Stimulated activated CD8-positive, alpha-beta memory T cell treated with anti-CD3 and anti-CD28 coated beads, Interleukin-4, amount 100 ng/mL, for 24 hours (primary cell): ENCODE measurements around the gene AGBL3.

Source experiments
- DNase-seq: peaks from one replicate; pipeline ENCODE4 v3.0.0-alpha.2; 2020; ENCODE audit warnings: low read depth

AGBL3 gene

GRCh38 chr7:135147899-135148721 lies 161.8 kb downstream of the AGBL3 start, which contains the start of gene TMEM140:
Gene TMEM140, plus strand, starts transcription at chr7:135148072. Its CDS starts 16,370 bp downstream, at chr7:135164442.
- DNase-seq: no peak

- no peak for DNase-seq
These were observed 163.9 kb downstream of the AGBL3 start for GRCh38 chr7:135150072-135150782.

DNA sequence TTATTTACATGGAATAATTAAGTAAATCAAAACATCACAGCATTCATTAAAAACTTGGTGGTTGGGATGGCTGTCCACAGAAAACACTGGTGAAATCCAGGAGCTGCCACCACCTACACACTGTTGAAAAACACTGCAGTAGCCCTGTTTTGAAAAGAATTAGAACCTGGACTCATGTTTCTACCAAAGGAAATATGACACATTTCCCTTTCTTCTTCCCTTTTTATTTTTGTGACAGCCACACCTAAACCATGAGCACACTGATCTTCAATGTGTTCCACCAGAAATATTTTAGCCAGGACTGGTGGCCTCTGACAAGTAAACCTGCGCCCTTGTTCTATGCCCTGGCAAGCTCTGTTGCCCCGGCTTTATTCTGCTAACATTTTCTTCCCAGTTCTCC lies 164.8 kb downstream of the AGBL3 start:
- no peak for DNase-seq

DNA sequence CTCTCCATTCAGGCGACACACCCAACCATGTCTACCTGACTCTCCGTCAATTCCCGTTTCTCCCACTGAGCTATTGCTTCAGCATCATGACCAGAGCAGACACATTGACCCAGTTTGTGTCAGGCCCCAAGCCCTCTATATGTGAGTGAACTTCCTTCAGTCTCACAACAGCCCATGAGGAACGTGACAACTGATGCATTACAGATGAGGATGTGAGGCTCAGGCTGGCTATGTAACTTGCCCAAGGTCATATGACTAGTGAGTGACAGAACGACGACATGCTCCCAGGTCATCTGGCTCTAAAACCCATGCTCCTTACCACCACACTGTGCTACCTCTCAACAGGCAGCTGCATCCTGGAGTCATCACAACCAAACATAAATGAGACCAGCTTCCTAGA lies 165.2 kb downstream of the AGBL3 start:
- no peak for DNase-seq

DNA sequence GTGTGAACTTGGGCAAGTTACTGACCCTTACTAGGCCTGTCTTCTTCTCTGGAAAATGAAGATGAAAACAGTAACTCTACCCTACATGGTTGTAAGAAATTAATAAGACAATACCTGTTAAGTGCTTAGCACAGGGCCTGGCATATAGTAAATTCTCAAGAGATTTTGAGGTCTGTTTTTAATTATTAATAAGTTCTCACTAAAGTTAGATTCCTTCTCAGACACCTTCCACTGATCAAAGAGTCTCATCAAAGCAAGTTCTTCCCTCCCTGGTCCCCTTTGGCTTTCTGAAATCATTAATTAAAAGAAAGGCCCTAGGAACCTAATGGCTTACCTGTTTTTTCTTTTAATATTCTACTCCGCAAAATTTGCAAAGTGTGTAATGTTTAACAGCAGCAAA lies 166.1 kb downstream of the AGBL3 start:
- DNase-seq: no peak

GRCh38 chr7:135154734-135155133 lies 168.4 kb downstream of the AGBL3 start:
- no peak for DNase-seq

DNA sequence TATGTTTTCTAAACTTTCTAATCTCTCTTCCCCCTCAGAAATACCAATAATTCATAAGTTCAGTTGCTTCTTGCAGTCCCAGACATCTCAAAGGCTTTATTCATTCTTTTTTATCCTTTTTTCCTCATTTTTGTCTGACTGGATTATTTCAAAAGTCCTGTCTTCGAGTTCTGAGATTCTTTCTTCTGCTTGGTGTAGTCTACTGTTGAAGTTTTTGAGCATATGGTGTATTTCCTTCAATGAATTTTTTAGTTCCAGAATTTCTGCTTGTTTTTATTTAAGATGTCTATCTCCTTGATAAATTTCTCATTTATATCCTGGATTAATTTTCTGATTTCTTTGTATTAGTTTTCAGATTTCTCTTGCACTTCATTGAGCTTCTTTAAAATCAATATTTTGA lies 170.0 kb downstream of the AGBL3 start:
- DNase-seq: no peak

GRCh38 chr7:135158141-135158655 lies 171.9 kb downstream of the AGBL3 start:
- no peak for DNase-seq

GRCh38 chr7:135158874-135159273 lies 172.6 kb downstream of the AGBL3 start:
- DNase-seq: no peak

GRCh38 chr7:135159359-135160085 lies 173.2 kb downstream of the AGBL3 start:
- no peak for DNase-seq

DNA sequence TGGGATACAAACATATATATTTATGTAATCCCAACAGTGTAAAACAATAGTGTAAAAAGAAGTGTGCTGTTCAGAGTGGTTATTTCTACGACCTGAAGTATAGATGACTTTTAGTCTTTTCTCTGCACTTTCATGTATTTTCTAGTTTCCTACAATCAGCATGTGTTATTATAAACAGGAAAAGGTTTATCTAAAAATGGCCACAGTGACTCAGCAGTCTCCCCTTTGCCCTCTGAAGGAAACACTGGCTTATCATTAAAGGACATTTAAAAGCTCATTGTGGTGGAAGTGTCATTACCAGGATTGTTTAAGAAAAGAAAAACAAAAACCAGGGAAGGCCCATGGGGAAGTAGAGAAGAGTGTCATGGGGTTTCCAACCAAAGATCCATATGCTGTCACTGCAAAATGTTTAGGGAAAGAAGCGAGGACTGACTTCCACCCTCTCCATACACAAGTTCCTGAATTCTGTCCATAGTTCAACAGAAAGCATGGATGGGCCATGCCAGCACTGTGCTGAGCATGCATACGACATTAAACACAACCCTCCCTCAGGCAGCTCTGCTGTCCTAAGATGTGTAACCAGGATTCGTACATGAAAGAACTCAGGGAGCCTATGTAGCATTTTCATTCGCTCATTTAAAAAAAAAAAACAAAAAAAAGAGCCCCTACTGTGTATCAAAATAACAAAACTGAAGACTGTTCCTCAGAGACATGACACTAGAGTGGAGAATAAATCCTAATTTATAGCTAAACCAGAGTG lies 174.0 kb downstream of the AGBL3 start:
- DNase-seq: no peak

- no peak for DNase-seq
These were observed 174.7 kb downstream of the AGBL3 start for GRCh38 chr7:135160858-135161653.

- no peak for DNase-seq
These were observed 175.4 kb downstream of the AGBL3 start for GRCh38 chr7:135161669-135162068.

DNA sequence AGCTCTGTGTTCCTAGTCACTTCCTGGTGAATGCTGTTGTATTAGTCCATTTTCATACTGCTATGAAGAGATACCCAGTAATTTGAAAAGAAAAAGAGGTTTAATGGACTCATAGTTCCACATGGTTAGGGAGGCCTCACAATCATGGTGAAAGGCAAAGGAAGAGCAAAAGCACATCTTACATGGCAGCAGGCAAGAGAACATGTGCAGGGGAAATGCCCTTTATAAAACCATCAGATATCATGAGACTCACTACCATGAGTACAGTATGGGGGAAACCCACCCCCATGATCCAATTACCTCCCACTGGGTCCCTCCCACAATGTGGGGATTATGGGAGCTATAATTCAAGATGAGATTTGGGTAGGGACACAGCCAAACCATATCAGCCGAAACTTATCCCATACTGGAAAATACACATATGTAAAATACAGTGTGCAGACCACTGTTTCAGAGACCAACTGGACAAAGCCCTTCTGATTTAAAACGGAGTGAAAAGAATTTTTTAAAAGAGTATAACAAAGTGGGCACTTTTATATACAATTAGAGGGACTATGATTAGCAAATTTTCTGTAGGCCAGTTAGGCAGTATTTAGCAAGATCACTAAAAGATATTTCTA lies 176.2 kb downstream of the AGBL3 start:
- DNase-seq: no peak

DNA sequence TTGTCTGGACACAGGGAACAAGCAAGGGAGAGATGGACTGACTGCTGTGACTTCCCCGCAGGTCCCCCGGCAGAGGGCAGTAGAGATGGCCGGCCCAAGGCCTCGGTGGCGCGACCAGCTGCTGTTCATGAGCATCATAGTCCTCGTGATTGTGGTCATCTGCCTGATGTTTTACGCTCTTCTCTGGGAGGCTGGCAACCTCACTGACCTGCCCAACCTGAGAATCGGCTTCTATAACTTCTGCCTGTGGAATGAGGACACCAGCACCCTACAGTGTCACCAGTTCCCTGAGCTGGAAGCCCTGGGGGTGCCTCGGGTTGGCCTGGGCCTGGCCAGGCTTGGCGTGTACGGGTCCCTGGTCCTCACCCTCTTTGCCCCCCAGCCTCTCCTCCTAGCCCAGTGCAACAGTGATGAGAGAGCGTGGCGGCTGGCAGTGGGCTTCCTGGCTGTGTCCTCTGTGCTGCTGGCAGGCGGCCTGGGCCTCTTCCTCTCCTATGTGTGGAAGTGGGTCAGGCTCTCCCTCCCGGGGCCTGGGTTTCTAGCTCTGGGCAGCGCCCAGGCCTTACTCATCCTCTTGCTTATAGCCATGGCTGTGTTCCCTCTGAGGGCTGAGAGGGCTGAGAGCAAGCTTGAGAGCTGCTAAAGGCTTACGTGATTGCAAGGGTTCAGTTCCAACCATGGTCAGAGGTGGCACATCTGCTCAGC lies 178.2 kb downstream of the AGBL3 start:
- DNase-seq: no peak

DNA sequence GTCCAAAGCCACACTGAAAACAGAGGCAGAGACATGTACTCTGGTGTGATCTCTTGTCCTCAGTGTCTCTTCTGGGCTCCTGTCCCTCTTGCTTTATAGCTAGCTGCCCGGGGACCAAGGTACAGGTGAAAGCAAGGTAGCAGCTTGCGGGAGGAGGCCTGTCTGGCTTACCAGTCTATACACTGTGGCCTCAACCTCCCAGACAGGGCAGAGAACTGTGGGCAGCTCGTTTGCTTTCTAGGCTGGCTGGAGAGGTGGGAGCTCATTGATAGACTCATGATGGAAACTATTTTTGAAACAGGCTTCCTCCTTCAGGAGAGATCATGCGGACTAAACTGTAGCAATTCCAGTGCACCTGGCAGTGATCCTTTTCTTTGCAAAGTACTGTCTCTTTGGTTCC lies 179.6 kb downstream of the AGBL3 start:
- DNase-seq: no peak

DNA sequence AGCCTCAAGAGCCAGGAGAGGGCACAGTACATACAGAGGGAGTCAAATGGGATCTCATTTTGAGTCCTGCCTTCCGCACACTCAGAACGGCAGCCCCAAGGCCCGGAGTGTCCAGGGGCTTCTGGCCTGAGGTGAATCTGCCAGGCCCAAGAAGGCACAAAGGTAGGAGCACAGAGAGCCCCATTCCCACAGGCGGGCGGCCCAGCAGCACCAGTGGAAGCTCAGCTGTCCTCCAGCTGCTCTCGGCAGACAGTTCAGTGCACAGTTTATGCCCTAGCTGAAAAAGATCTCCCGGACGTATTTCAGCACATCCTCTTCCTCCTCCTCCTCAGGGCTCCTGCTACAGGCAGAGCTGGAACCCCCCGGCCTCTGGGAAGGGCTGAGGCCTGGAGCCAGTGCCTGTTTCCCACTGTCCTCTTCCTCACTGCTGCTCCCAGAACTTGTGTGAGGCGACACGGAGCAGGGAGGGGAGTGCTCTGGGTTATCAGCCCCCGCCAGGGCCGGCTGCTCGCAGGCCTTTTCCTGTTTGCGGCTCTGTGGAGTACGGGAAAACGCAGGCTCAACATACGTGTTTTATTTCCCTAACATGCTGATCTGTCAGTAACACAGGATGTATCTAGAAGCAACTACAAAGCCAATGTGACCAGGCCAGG lies 180.2 kb downstream of the AGBL3 start:
- no peak for DNase-seq

DNA sequence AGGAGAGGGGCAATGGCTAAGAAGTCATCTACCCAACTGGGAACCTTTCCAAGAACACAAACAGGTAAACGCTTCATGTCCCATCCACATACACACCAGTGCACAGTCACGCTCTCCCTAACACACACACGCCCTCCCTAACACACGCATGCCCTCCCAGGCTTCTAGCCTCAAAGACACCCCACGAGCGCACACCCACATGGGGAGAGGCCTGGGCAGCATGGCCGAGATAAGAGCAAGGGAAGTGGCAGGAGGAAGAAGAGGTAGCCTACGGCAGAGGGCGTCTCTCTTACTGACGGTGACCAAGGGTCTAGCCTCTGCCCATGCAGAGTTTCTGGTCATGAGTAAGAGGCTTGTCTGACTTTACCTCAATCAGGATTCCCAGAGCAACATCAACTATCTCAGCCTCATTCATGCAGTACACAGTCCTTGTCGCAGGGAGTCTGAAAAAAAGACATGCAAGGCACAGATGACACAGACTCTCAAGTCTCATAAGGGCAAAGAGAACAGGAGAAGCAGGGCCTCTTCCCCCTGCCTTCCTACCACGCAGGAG lies 181.1 kb downstream of the AGBL3 start:
- DNase-seq: no peak

- DNase-seq: no peak
These were observed 181.7 kb downstream of the AGBL3 start for GRCh38 chr7:135168001-135168400.
